Nephron progenitor cell (in vitro differentiated cells): Measurements from ENCODE around the gene NAGA.
"Not testable (repeated sequence)": the region's sequence is repeated elsewhere in the genome, so short reads cannot be mapped to it uniquely, and the experiment has no call there.

Experiments used
- DNase-seq: peaks from one replicate; pipeline ENCODE4 v3.0.0; 2021
- H3K27ac Mint-ChIP-seq: 2 replicates; pipeline ENCODE4 v1.8.0; 2021; ENCODE audit warnings: mild to moderate bottlenecking, moderate library complexity, mixed read lengths
- H3K27me3 Mint-ChIP-seq: 2 replicates; pipeline ENCODE4 v1.8.0; 2021; ENCODE audit warnings: mild to moderate bottlenecking, low read depth, mixed read lengths; ENCODE audit not compliant: poor library complexity
- H3K36me3 Mint-ChIP-seq: 2 replicates; pipeline ENCODE4 v1.8.0; 2021; ENCODE audit warnings: low read depth, mixed read lengths
- H3K4me1 Mint-ChIP-seq: 2 replicates; pipeline ENCODE4 v1.8.0; 2021; ENCODE audit warnings: mixed read lengths
- H3K4me3 Mint-ChIP-seq: 2 replicates; pipeline ENCODE4 v1.8.0; 2021; ENCODE audit warnings: mild to moderate bottlenecking, moderate library complexity, mixed read lengths
- H3K9me3 Mint-ChIP-seq: 2 replicates; pipeline ENCODE4 v1.8.0; 2021; ENCODE audit warnings: mild to moderate bottlenecking, moderate library complexity, mixed read lengths
- CTCF ChIP-seq: fragments of 200-600 bp; sonication (generic); IDR thresholded peaks from 2 replicates; pipeline ENCODE4 v1.5.0; 2021; ENCODE audit warnings: antibody characterized with exemption

The NAGA gene

DNA sequence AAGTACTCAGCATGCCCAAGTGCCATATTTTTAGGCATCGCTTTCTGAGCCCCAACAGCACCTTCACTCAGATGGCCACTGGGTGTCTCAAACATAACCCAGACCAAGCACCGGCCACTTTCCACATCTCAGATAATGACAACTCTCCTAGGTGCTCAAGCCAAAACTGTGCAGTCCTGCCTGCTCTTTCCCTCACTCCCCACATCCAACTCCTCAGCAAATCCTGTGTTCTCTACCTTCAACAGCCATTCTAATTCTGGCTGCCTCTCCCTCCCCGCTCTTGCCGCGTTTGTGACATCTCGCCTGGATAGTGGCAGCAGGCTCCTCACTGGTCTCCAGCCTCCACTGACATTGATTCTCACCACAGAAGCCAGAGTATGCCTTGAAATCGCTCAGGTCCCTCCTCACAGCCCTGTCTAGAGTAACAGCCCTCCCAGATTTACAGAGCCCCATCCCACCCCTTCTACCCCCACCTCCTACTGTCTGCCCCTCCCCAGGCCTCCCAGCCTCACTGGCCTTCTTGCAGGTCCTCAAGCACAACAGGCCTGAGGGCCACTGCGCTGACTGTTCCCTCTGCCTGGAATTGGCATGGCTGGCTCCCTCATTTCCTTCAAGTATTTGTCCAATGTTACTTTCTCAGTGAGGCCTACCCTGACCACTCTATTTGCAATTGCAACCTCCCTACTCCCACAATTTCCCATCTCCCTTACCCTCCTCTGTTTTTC is 2.2 kb upstream of the NAGA start:
- Mint-ChIP-seq H3K9me3 (no peaks in the 10 kb centered on the region), H3K4me3 (peak overlapping the region; percentile 4), H3K4me1 (peaks cover 53% of the 10 kb centered on the region), H3K36me3 (no peaks in the 10 kb centered on the region), H3K27me3 (peaks cover 4% of the 10 kb centered on the region), H3K27ac (no peak overlapping the region)
- no peak for DNase-seq
- TF ChIP-seq CTCF: no peak

DNA sequence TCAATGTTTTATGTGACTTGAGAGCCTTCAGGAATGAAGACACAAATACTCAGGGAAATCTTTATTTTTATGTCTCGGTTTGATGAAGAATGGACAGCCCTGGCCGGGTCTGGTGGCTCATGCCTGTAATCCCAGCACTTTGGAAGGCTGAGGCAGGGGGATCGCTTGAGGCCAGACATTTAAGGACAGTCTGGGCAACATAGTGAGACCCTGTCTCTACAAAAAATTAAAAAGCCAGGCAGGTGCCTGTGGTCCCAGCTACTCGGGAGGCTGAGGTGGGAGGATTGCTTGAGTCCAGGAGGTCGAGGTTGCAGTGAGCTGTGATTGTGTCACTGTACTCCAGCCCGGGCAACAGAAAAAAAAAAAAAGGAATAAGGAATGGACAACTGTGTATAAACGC is 896 bp upstream of the NAGA start:
- not testable (repeated sequence) for H3K27ac Mint-ChIP-seq

GRCh38 chr22:42069801-42070516 is 653 bp downstream of the NAGA start:
- no peaks in the 10 kb centered on the region for H3K9me3 Mint-ChIP-seq
- H3K36me3 Mint-ChIP-seq: peaks cover 15% of the 10 kb centered on the region
- peaks cover 50% of the 10 kb centered on the region for H3K4me1 Mint-ChIP-seq
- TF ChIP-seq CTCF: no peak
- H3K27ac Mint-ChIP-seq: no peak overlapping the region
- H3K4me3 Mint-ChIP-seq: peak overlapping the region; percentile 87
- no peak for DNase-seq
- H3K27me3 Mint-ChIP-seq: no peaks in the 10 kb centered on the region

More for the DNA sequence above, 896 bp upstream of the NAGA start:
- not testable (repeated sequence) for H3K27me3 Mint-ChIP-seq, H3K36me3 Mint-ChIP-seq, DNase-seq, H3K9me3 Mint-ChIP-seq
- Mint-ChIP-seq H3K4me1 (peaks cover 45% of the 10 kb centered on the region), H3K4me3 (peak overlapping the region; percentile 87)

GRCh38 chr22:42068291-42068690 is 2.3 kb downstream of the NAGA start:
- no peak overlapping the region for H3K27ac Mint-ChIP-seq
- no peaks in the 10 kb centered on the region for H3K9me3 Mint-ChIP-seq
- peaks cover 20% of the 10 kb centered on the region for H3K36me3 Mint-ChIP-seq
- H3K4me3 Mint-ChIP-seq: no peak overlapping the region
- DNase-seq: no peak
- peaks cover 44% of the 10 kb centered on the region for H3K4me1 Mint-ChIP-seq
- TF ChIP-seq CTCF: no peak
- H3K27me3 Mint-ChIP-seq: no peaks in the 10 kb centered on the region

GRCh38 chr22:42067671-42068251 is 2.9 kb downstream of the NAGA start:
- no peak overlapping the region for H3K4me3 Mint-ChIP-seq
- DNase-seq: no peak

More at GRCh38 chr22:42067671-42068251, 2.9 kb downstream of the NAGA start:
- Mint-ChIP-seq H3K4me1 (peaks cover 39% of the 10 kb centered on the region), H3K9me3 (no peaks in the 10 kb centered on the region), H3K27me3 (no peaks in the 10 kb centered on the region), H3K36me3 (peaks cover 26% of the 10 kb centered on the region), H3K27ac (no peak overlapping the region)
- TF ChIP-seq CTCF: no peak
